ENCODE results near the gene LRRC47. TPM values are rescaled to one million over a fixed set of nuclear protein-coding genes. Genes with fewer than 3 reads are reported as not detected.
A peak's percentile ranks its signal among the peaks of the same experiment; 100 is the strongest.

LRRC47 gene
- total RNA-seq, 1 donor from 2014 or later: 38.9 TPM

GRCh38 chr1:3779265-3779911 is 16.9 kb downstream of the LRRC47 start:
- DNase-seq (ENCODE audit: low read depth): no peak
- no peak overlapping the region for H3K4me3 ChIP-seq (ENCODE audit: low read depth, low read length)
- TF ChIP-seq CTCF (conservative IDR thresholded peaks at IDR 0.05; ENCODE audit: low read depth, low read length): no peak

- no peak for TF ChIP-seq CTCF (conservative IDR thresholded peaks at IDR 0.05; ENCODE audit: low read depth, low read length)
- DNase-seq (ENCODE audit: low read depth): no peak
- no peak overlapping the region for H3K4me3 ChIP-seq (ENCODE audit: low read depth, low read length)
These were observed 17.6 kb downstream of the LRRC47 start for GRCh38 chr1:3778590-3779264.

- DNase-seq (ENCODE audit: low read depth): no peak
- TF ChIP-seq CTCF (conservative IDR thresholded peaks at IDR 0.05; ENCODE audit: low read depth, low read length): no peak
- H3K4me3 ChIP-seq (ENCODE audit: low read depth, low read length): no peak overlapping the region
These were observed 18.4 kb downstream of the LRRC47 start for GRCh38 chr1:3777647-3778589.

- no peak overlapping the region for H3K4me3 ChIP-seq (ENCODE audit: low read depth, low read length)
- no peak for DNase-seq (ENCODE audit: low read depth)
- no peak for TF ChIP-seq CTCF (conservative IDR thresholded peaks at IDR 0.05; ENCODE audit: low read depth, low read length)
These were observed 19.2 kb downstream of the LRRC47 start for GRCh38 chr1:3777078-3777547.

- TF ChIP-seq CTCF (conservative IDR thresholded peaks at IDR 0.05; ENCODE audit: low read depth, low read length): no peak
- no peak for DNase-seq (ENCODE audit: low read depth)
- no peak overlapping the region for H3K4me3 ChIP-seq (ENCODE audit: low read depth, low read length)
These were observed 19.9 kb downstream of the LRRC47 start for GRCh38 chr1:3776231-3776961.

GRCh38 chr1:3775490-3776230 is 20.6 kb downstream of the LRRC47 start:
- TF ChIP-seq CTCF (conservative IDR thresholded peaks at IDR 0.05; ENCODE audit: low read depth, low read length): peak; percentile 59
- peak overlapping the region; percentile 6 for H3K4me3 ChIP-seq (ENCODE audit: low read depth, low read length)
- DNase-seq (ENCODE audit: low read depth): no peak
